HepG2 (cell line): ENCODE results near the gene SIK2. TPM values are rescaled to one million over a fixed set of nuclear protein-coding genes. Genes with fewer than 3 reads are reported as not detected.

Experiments
- ATAC-seq: fragments of 200-7000 bp; cut with Tn5 transposase; 3 replicates; pipeline ENCODE4 v1.9.1; 2020; ENCODE audit warnings: mild to moderate bottlenecking, moderate library complexity
- BruUV-seq: library from RNA; stranded (reverse); fragments of 400-500 nt; replicated peaks from 2 replicates; lab custom pipeline; 2021; lab: Mats Ljungman, UMichigan
- CTCF ChIA-PET: fragments of 300-600 bp; formaldehyde crosslinking; extraction: SDS; loops from one replicate; lab custom pipeline; 2021; ENCODE audit warnings: low total read pairs, inconsistent platforms, low intra/inter-chr PET ratio; lab: Yijun Ruan, JAX
- POLR2A ChIA-PET: fragments of 350-600 bp; sonication (Branson Sonifier 250); formaldehyde crosslinking; loops from one replicate; lab custom pipeline; 2020; ENCODE audit warnings: antibody characterized with exemption, inconsistent platforms; lab: Yijun Ruan, JAX
- DNase-seq: peaks from one replicate; pipeline ENCODE4 v3.0.0-alpha.2; 2015; ENCODE audit warnings: low spot score
- FAIRE-seq: peaks from 3 replicates; lab custom pipeline; 2011; peaks lifted over from hg19 to GRCh38; lab: Jason Lieb, UNC
- H2AFZ ChIP-seq: one replicate; pipeline ENCODE4 v1.6.1; 2011; ENCODE audit warnings: low read length, inconsistent platforms
- H3K27ac ChIP-seq: fragments of 300-600 bp; 3 replicates; pipeline ENCODE4 v1.8.0; 2011; ENCODE audit warnings: mixed run types, mild to moderate bottlenecking, mixed read lengths, low read length, inconsistent platforms; ENCODE audit not compliant: insufficient read depth; ENCODE audit errors: extremely low read length
- H3K27me3 ChIP-seq, 2 experiments: fragments of 200-600 bp in 1 of 2; 2 replicates in 1 of 2; 3 replicates in 1 of 2; pipeline versions ENCODE4 v1.6.0 to v1.8.0; 2011; ENCODE audit warnings: low read length in 2 of 2, mild to moderate bottlenecking in 2 of 2, moderate library complexity in 2 of 2, inconsistent platforms in 1 of 2; ENCODE audit not compliant: insufficient read depth in 2 of 2, control insufficient read depth in 1 of 2
- H3K36me3 ChIP-seq, 2 experiments: fragments of 200-600 bp in 1 of 2; replicated peaks in 1 of 2; 2 replicates in 1 of 2; 3 replicates in 1 of 2; pipeline versions ENCODE4 v1.5.1 to v1.8.0; 2011; ENCODE audit warnings: low read length in 2 of 2, inconsistent platforms in 1 of 2; ENCODE audit not compliant: insufficient read depth in 2 of 2, control insufficient read depth in 1 of 2
- H3K4me1 ChIP-seq: 2 replicates; pipeline ENCODE4 v1.5.1; 2012; ENCODE audit warnings: low read length, inconsistent platforms; ENCODE audit not compliant: insufficient read depth
- H3K4me2 ChIP-seq: 2 replicates; pipeline ENCODE4 v1.6.0; 2011; ENCODE audit warnings: low read depth, low read length, inconsistent platforms
- H3K4me3 ChIP-seq, 3 experiments: fragments of 200-600 bp in 1 of 3; sonication (generic), shearing (Covaris generic) in 1 of 3; replicated peaks in 1 of 3; 2 replicates each; pipeline ENCODE4 v1.5.1; 2011 to 2016; ENCODE audit warnings: low read length in 3 of 3, inconsistent platforms in 2 of 3, low read depth in 2 of 3, mild to moderate bottlenecking in 2 of 3, control low read depth in 1 of 3, mixed read lengths in 1 of 3; ENCODE audit not compliant: insufficient read depth in 1 of 3
- H3K79me2 ChIP-seq: one replicate; pipeline ENCODE4 v1.6.1; 2011; ENCODE audit warnings: low read length, inconsistent platforms; ENCODE audit not compliant: insufficient read depth
- H3K9ac ChIP-seq: 2 replicates; pipeline ENCODE4 v1.6.0; 2011; ENCODE audit warnings: mild to moderate bottlenecking, low read depth, low read length, inconsistent platforms; ENCODE audit not compliant: insufficient read depth
- H3K9me3 ChIP-seq: 2 replicates; pipeline ENCODE4 v1.5.1; 2012; ENCODE audit warnings: mild to moderate bottlenecking, low read length
- H4K20me1 ChIP-seq: 2 replicates; pipeline ENCODE4 v1.6.0; 2011; ENCODE audit warnings: inconsistent platforms, mild to moderate bottlenecking, low read length, moderate library complexity; ENCODE audit not compliant: insufficient read depth
- ATF4 ChIP-seq, 2 experiments: fragments of 450-650 bp in 1 of 2; sonication (generic) in 1 of 2; formaldehyde crosslinking; IDR thresholded peaks; 2 replicates each; pipeline versions ENCODE4 v1.5.0 to v1.8.0; 2020 to 2022; ENCODE audit warnings: mild to moderate bottlenecking in 1 of 2, missing genetic modification reagents in 1 of 2
- ELF3 ChIP-seq: IDR thresholded peaks from 2 replicates; pipeline ENCODE4 v1.6.1; 2016; ENCODE audit warnings: missing genetic modification reagents, missing compliant biosample characterization
- HMGXB3 ChIP-seq: sonication (generic); formaldehyde crosslinking; IDR thresholded peaks from 2 replicates; pipeline ENCODE4 v1.4.0; 2020; ENCODE audit warnings: missing genetic modification reagents, borderline replicate concordance
- MAFF ChIP-seq: IDR thresholded peaks from 2 replicates; pipeline ENCODE4 v1.6.1; 2011; ENCODE audit warnings: low read depth, low read length, improper control_type of control experiment
- MAFG ChIP-seq: sonication (generic); formaldehyde crosslinking; IDR thresholded peaks from 2 replicates; pipeline ENCODE4 v1.5.1; 2020; ENCODE audit warnings: mild to moderate bottlenecking, missing genetic modification reagents
- MBNL3 ChIP-seq: fragments of 250-450 bp; sonication (Bioruptor Pico); conservative IDR thresholded peaks from 2 replicates; pipeline ENCODE4 v1.8.0; 2022; ENCODE audit warnings: mild to moderate bottlenecking, inconsistent platforms
- MIXL1 ChIP-seq: IDR thresholded peaks from 2 replicates; pipeline ENCODE4 v1.6.1; 2016
- RAD21 ChIP-seq: fragments of 450-650 bp; formaldehyde crosslinking; IDR thresholded peaks from 2 replicates; pipeline ENCODE4 v1.5.0; 2020; ENCODE audit warnings: mild to moderate bottlenecking
- SAP130 ChIP-seq: IDR thresholded peaks from 2 replicates; pipeline ENCODE4 v1.6.1; 2016; ENCODE audit warnings: low read depth
- STAG1 ChIP-seq: sonication (generic); formaldehyde crosslinking; IDR thresholded peaks from 2 replicates; pipeline ENCODE4 v1.4.0; 2020; ENCODE audit warnings: missing genetic modification reagents
- TRIM22 ChIP-seq: fragments of 450-650 bp; IDR thresholded peaks from 2 replicates; pipeline ENCODE4 v1.6.1; 2017
- ZFP37 ChIP-seq: sonication (generic); formaldehyde crosslinking; IDR thresholded peaks from 2 replicates; pipeline ENCODE4 v1.4.0; 2020; ENCODE audit warnings: missing genetic modification reagents, borderline replicate concordance
- ZFP82 ChIP-seq: sonication (generic); formaldehyde crosslinking; IDR thresholded peaks from 2 replicates; pipeline ENCODE4 v1.5.1; 2020; ENCODE audit warnings: mild to moderate bottlenecking, missing genetic modification reagents, borderline replicate concordance
- ZNF18 ChIP-seq: sonication (generic); formaldehyde crosslinking; IDR thresholded peaks from 2 replicates; pipeline ENCODE4 v1.8.0; 2022; ENCODE audit warnings: mild to moderate bottlenecking, missing genetic modification reagents; ENCODE audit not compliant: insufficient replicate concordance
- WGBS: methylation state at CpG from one replicate; pipeline ENCODE4 v1.1.6; 2017; ENCODE audit warnings: low lambda C conversion rate; 5-methylcytosine and 5-hydroxymethylcytosine counted together
- in situ Hi-C: cut with HindIII; loops from 2 replicates; pipeline ENCODE4 v1.10.0; 2017; ENCODE audit warnings: low pct_unique_long_range_greater_than_20kb; ENCODE audit not compliant: extremely low pct_ligation_motif_present
- intact Hi-C: fragments of 100-400 bp; cut with micrococcal nuclease; formaldehyde crosslinking; loops from one replicate; pipeline ENCODE4 v1.10.0; 2022; ENCODE audit not compliant: unreplicated experiment
- polyA plus RNA-seq, 8 experiments: library from polyadenylated mRNA; depleted of rRNA in 3 of 8; stranded (reverse) in 7 of 8; unstranded in 1 of 8; fragments of >200 nt; fragmentation: Illumina TruSeq in 4 of 8; extraction: Trizol in 4 of 8; gene quantifications; 2 replicates each; pipeline versions ENCODE4 v1.2.1 to v1.2.3, GENCODE V29; 2011 to 2016; ENCODE audit warnings: low read depth in 4 of 8, missing spikeins in 1 of 8, mixed read lengths in 1 of 8; ENCODE audit not compliant: insufficient read depth in 1 of 8
- total RNA-seq, 5 experiments: library from RNA; depleted of rRNA; stranded (reverse); fragments of >200 nt; fragmentation: Illumina TruSeq; extraction: Trizol; gene quantifications; 2 replicates each; pipeline ENCODE4 v1.2.3, GENCODE V29; 2016; ENCODE audit warnings: low read depth in 1 of 5

SIK2 gene
- total and polyA plus RNA-seq, 2 of the 13 experiments (the other 11 are each of a cell fraction or from before 2014, with no cell fraction given): 8.1 to 15.4 TPM

- TF ChIP-seq ZFP82 (no peak), MBNL3 (no peak), HMGXB3 (no peak)
These were observed 39.4 kb upstream of the SIK2 start (continued) for GRCh38 chr11:111562692-111563389.

- Histone ChIP-seq H3K9me3 (no peaks in the 10 kb centered on the region), H3K27me3 (no peaks in the 10 kb centered on the region), H2AFZ (no peak overlapping the region), H3K36me3 (no peaks in the 10 kb centered on the region), H3K9ac (no peak overlapping the region), H3K79me2 (no peaks in the 10 kb centered on the region), H4K20me1 (no peaks in the 10 kb centered on the region), H3K4me2 (no peak overlapping the region), H3K27ac (no peak overlapping the region), H3K4me1 (peaks cover 62% of the 10 kb centered on the region), H3K4me3 (no peak overlapping the region)
- FAIRE-seq (peak; percentile 70), ATAC-seq (0 out of 3 replicates have a peak, but pooled peaks have one; percentile 14), DNase-seq (peak; percentile 39)
- intact Hi-C loops: loop anchor here (1.0 kb wide), 2 partner anchors 212 to 276 kb away; no protein-coding TSS in a partner anchor
- ChIA-PET CTCF (interaction anchor here (1.0 to 2.6 kb wide), 3 partner anchors 37 to 286 kb away, joined by 3 to 16 read pairs (median 6); partner anchors contain the start of gene SIK2), POLR2A (no interaction called here)
- 33% methylated on average over 4 of the region's 4 CpGs for WGBS
- no TSS peak for BruUV-seq
- in situ Hi-C loops: no loop called here
- peak; percentile 81 for TF ChIP-seq STAG1 (CRISPR knock-in tag)
- TF ChIP-seq MAFF: peak; percentile 98
- TF ChIP-seq ATF4 (CRISPR knock-in tag; IDR thresholded peaks at IDR 0.05): peak; percentile 41 to 93; a peak in 2 of 4 replicates
- 0 out of 2 replicates have a peak, but pooled peaks have one; percentile 20 for TF ChIP-seq SAP130 (CRISPR knock-in tag)
- TF ChIP-seq ZNF18 (CRISPR knock-in tag): no peak
- no peak for TF ChIP-seq TRIM22
- TF ChIP-seq RAD21 (CRISPR knock-in tag): peak; percentile 49; the same call in 1 of the 2 replicates
- peak; percentile 66; the same call in 1 of the 2 replicates for TF ChIP-seq MAFG (CRISPR knock-in tag)
- TF ChIP-seq ZFP37 (CRISPR knock-in tag): no peak
- TF ChIP-seq ELF3: 0 out of 2 replicates have a peak, but pooled peaks have one; percentile 16
- TF ChIP-seq MIXL1 (CRISPR knock-in tag): peak; percentile 68; the same call in 1 of the 2 replicates
These were observed 37.0 kb upstream of the SIK2 start for GRCh38 chr11:111565114-111565720.
